PFSK-1 (cell line): ENCODE data around the gene ASCL2.

ENCODE experiments used
- FOXP2 ChIP-seq: optimal IDR thresholded peaks from 2 replicates; pipeline ENCODE3; 2011; ENCODE audit warnings: borderline replicate concordance, control low read depth, inconsistent platforms; ENCODE audit not compliant: insufficient read depth; ENCODE audit errors: extremely low read length, extremely low read depth
- POLR2AphosphoS5 ChIP-seq: IDR thresholded peaks from 2 replicates; pipeline ENCODE4 v1.6.1; 2012; ENCODE audit warnings: low read depth, mild to moderate bottlenecking, control low read depth, low read length, moderate library complexity
- REST ChIP-seq, 2 experiments: IDR thresholded peaks; 2 replicates each; pipeline versions ENCODE4 v1.6.1 to v1.8.0; 2011 to 2012; ENCODE audit warnings: low read depth in 2 of 2, low read length in 2 of 2, control low read depth in 1 of 2, inconsistent platforms in 1 of 2, mild to moderate bottlenecking in 1 of 2, moderate library complexity in 1 of 2; ENCODE audit not compliant: insufficient read depth in 1 of 2
- SIN3A ChIP-seq: IDR thresholded peaks from 2 replicates; pipeline ENCODE4 v1.6.1; 2012; ENCODE audit warnings: mild to moderate bottlenecking, low read length, moderate library complexity, borderline replicate concordance; ENCODE audit not compliant: insufficient read depth
- TAF1 ChIP-seq: IDR thresholded peaks from 2 replicates; pipeline ENCODE4 v1.6.1; 2012; ENCODE audit warnings: low read length, control low read depth, borderline replicate concordance; ENCODE audit not compliant: insufficient read depth

The ASCL2 gene

GRCh38 chr11:2302306-2302895, 32.0 kb upstream of the ASCL2 start:
- TF ChIP-seq SIN3A (no peak), TAF1 (no peak), POLR2AphosphoS5 (no peak), FOXP2 (no peak), REST (IDR thresholded peaks at IDR 0.05; ENCODE audit: insufficient read depth in 1 of 2, low read depth in 2 of 2, low read length in 2 of 2) (no peak)

- no peak for TF ChIP-seq POLR2AphosphoS5
- TF ChIP-seq FOXP2: no peak
- TF ChIP-seq TAF1: no peak
- TF ChIP-seq SIN3A: no peak
- TF ChIP-seq REST (IDR thresholded peaks at IDR 0.05; ENCODE audit: insufficient read depth in 1 of 2, low read depth in 2 of 2, low read length in 2 of 2): no peak
Observed at GRCh38 chr11:2301631-2302305, 31.4 kb upstream of the ASCL2 start, which contains the start of the genes C11orf21 and TSPAN32. Gene C11orf21, minus strand, starts transcription at chr11:2301918. Its CDS starts 110 bp downstream, at chr11:2301808. Gene TSPAN32, plus strand, starts transcription at chr11:2302013. Its CDS starts 137 bp downstream, at chr11:2302150.

GRCh38 chr11:2300936-2301630, 30.7 kb upstream of the ASCL2 start:
- TF ChIP-seq SIN3A (no peak), FOXP2 (no peak), REST (IDR thresholded peaks at IDR 0.05; ENCODE audit: insufficient read depth in 1 of 2, low read depth in 2 of 2, low read length in 2 of 2) (no peak), TAF1 (no peak), POLR2AphosphoS5 (no peak)

- TF ChIP-seq FOXP2 (no peak), POLR2AphosphoS5 (no peak), TAF1 (no peak), REST (IDR thresholded peaks at IDR 0.05; ENCODE audit: insufficient read depth in 1 of 2, low read depth in 2 of 2, low read length in 2 of 2) (no peak)
Observed at GRCh38 chr11:2300290-2300935, 30.0 kb upstream of the ASCL2 start.
